SIG-M5 (cell line): ENCODE data around the gene ADSS1.

ENCODE experiments used
- DNase-seq: peaks from one replicate; lab custom pipeline; 2025; lab: John Stamatoyannopoulos, UW

ADSS1 gene

GRCh38 chr14:104700225-104700651 is 23.8 kb upstream of the ADSS1 start:
- DNase-seq, result no peak

- DNase-seq, result no peak
Measured at GRCh38 chr14:104700747-104701217, 23.2 kb upstream of the ADSS1 start.

GRCh38 chr14:104701383-104702076 is 22.5 kb upstream of the ADSS1 start:
- DNase-seq, result no peak

GRCh38 chr14:104702106-104702505 is 21.9 kb upstream of the ADSS1 start:
- no peak for DNase-seq

GRCh38 chr14:104702673-104703072 is 21.4 kb upstream of the ADSS1 start:
- no peak for DNase-seq

GRCh38 chr14:104703269-104703668 is 20.8 kb upstream of the ADSS1 start:
- no peak for DNase-seq

- DNase-seq, result no peak
Measured at GRCh38 chr14:104704252-104704651, 19.8 kb upstream of the ADSS1 start.

GRCh38 chr14:104705340-104706047 is 18.5 kb upstream of the ADSS1 start:
- DNase-seq, result no peak

- no peak for DNase-seq
Measured at GRCh38 chr14:104706733-104707607, 17.1 kb upstream of the ADSS1 start.

GRCh38 chr14:104707608-104708595 is 16.1 kb upstream of the ADSS1 start:
- no peak for DNase-seq

GRCh38 chr14:104708606-104709268 is 15.3 kb upstream of the ADSS1 start:
- DNase-seq, result no peak

GRCh38 chr14:104709387-104710039 is 14.5 kb upstream of the ADSS1 start:
- DNase-seq, result no peak

GRCh38 chr14:104710071-104710735 is 13.8 kb upstream of the ADSS1 start:
- DNase-seq, result no peak

- no peak for DNase-seq
Measured at GRCh38 chr14:104712881-104713734, 10.9 kb upstream of the ADSS1 start.

GRCh38 chr14:104714066-104714465 is 10.0 kb upstream of the ADSS1 start:
- no peak for DNase-seq

GRCh38 chr14:104714681-104715080 is 9.3 kb upstream of the ADSS1 start:
- no peak for DNase-seq

GRCh38 chr14:104715416-104715815 is 8.6 kb upstream of the ADSS1 start:
- no peak for DNase-seq

GRCh38 chr14:104715871-104716270 is 8.2 kb upstream of the ADSS1 start:
- no peak for DNase-seq

- no peak for DNase-seq
Measured at GRCh38 chr14:104717137-104717536, 6.9 kb upstream of the ADSS1 start.
